ENCODE measurements around the gene KCNQ1OT1.

DNA sequence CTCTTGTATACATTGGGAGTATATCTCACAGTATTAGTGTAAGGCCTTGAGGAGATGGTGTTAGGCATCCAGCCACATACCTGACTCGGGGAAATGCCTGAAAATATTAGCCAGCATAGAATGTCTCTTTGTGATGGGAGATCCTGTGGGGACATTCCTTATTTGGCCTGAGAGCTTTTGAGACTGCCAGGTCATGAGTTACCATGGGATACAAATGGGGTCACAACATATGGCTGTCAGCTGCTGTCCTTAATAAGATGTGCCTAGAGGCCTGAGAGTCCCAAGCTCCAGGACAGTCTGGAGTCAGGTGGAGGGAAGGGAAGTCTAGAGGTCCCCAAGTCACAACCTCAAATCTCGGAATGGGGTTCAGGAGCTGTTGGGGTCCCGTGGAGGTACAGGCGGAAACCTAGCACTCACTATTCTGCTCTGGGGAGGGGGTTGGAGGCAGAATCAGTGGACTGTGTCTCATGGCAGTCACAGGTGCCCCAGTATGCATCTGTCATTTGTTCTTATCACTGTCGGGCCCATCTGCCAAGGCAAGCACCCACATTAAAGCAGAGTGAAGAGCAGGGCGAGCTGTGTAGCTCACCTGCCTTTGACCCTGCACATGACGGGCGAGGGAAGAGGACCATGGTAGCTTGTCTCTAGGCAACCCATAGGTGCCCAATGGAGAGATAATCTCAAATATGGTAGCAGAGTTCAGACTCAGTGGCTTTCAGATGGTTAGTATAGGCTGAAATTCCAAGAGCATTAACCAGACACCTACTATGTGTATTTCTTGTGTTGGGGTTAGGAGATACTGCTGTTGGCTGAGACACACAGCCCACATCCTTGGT, 29.9 kb downstream of the KCNQ1OT1 start:
- TF ChIP-seq, protein P1, sequence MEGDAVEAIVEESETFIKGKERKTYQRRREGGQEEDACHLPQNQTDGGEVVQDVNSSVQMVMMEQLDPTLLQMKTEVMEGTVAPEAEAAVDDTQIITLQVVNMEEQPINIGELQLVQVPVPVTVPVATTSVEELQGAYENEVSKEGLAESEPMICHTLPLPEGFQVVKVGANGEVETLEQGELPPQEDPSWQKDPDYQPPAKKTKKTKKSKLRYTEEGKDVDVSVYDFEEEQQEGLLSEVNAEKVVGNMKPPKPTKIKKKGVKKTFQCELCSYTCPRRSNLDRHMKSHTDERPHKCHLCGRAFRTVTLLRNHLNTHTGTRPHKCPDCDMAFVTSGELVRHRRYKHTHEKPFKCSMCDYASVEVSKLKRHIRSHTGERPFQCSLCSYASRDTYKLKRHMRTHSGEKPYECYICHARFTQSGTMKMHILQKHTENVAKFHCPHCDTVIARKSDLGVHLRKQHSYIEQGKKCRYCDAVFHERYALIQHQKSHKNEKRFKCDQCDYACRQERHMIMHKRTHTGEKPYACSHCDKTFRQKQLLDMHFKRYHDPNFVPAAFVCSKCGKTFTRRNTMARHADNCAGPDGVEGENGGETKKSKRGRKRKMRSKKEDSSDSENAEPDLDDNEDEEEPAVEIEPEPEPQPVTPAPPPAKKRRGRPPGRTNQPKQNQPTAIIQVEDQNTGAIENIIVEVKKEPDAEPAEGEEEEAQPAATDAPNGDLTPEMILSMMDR (conservative IDR thresholded peaks at IDR 0.05 in 1 of 2, IDR thresholded peaks at IDR 0.05 in 1 of 2; ENCODE audit: extremely low read depth in 1 of 2, insufficient read depth in 1 of 2, low read depth in 1 of 2, low read length in 2 of 2): no peak
- TF ChIP-seq EZH2 (IDR thresholded peaks at IDR 0.05; ENCODE audit: borderline replicate concordance, low read length): no peak

All from mammary epithelial cell (primary cell).